K562 (cell line): ENCODE measurements around the gene RNF145. TPM values are rescaled to one million over a fixed set of nuclear protein-coding genes. Genes with fewer than 3 reads are reported as not detected.

Experiments used
- ATAC-seq: fragments of 200-7000 bp; cut with Tn5 transposase; 3 replicates; pipeline ENCODE4 v1.9.1; 2020; ENCODE audit warnings: moderate library complexity
- BruUV-seq: library from RNA; stranded (reverse); fragments of 400-500 nt; replicated peaks from 2 replicates; lab custom pipeline; 2021; lab: Mats Ljungman, UMichigan
- CTCF ChIA-PET: fragments of 300-600 bp; formaldehyde crosslinking; extraction: SDS; loops from one replicate; lab custom pipeline; 2021; ENCODE audit warnings: low intra/inter-chr PET ratio; lab: Yijun Ruan, JAX
- POLR2A ChIA-PET: fragments of 300-600, 350-650 bp; sonication (Branson Sonifier 250); formaldehyde crosslinking; extraction: SDS; loops from one replicate; lab custom pipeline; 2021; ENCODE audit warnings: antibody characterized with exemption, inconsistent platforms; lab: Yijun Ruan, JAX
- DNase-seq, 4 experiments: peaks; one replicate each; pipeline versions ENCODE4 v3.0.0 to v3.0.0-alpha.2; 2011 to 2018; ENCODE audit warnings: low spot score in 3 of 4, mixed read lengths in 3 of 4; ENCODE audit errors: extremely low read depth in 1 of 4
- FAIRE-seq: peaks from 2 replicates; lab custom pipeline; 2011; peaks lifted over from hg19 to GRCh38; lab: Jason Lieb, UNC
- H2AFZ ChIP-seq: 2 replicates; pipeline ENCODE4 v1.6.0; 2011; ENCODE audit warnings: low read depth, low read length, control low read depth, inconsistent platforms
- H3K27ac ChIP-seq: fragments of 200-600 bp; 3 replicates; pipeline ENCODE4 v1.8.0; 2011; ENCODE audit warnings: low read depth, mild to moderate bottlenecking, control low read depth, inconsistent platforms, low read length, moderate library complexity, mixed read lengths; ENCODE audit errors: extremely low read depth
- H3K27me3 ChIP-seq, 2 experiments: fragments of 300-600 bp in 1 of 2; 2 replicates in 1 of 2; 3 replicates in 1 of 2; pipeline versions ENCODE4 v1.6.0 to v1.8.0; 2011; ENCODE audit warnings: inconsistent platforms in 2 of 2, low read length in 2 of 2, mild to moderate bottlenecking in 1 of 2, mixed read lengths in 1 of 2, moderate library complexity in 1 of 2; ENCODE audit not compliant: control insufficient read depth in 2 of 2, insufficient read depth in 2 of 2
- H3K36me3 ChIP-seq: fragments of 300-600 bp; 3 replicates; pipeline ENCODE4 v1.8.0; 2011; ENCODE audit warnings: mild to moderate bottlenecking, low read length, inconsistent platforms; ENCODE audit not compliant: control insufficient read depth, insufficient read depth
- H3K4me1 ChIP-seq, 2 experiments: fragments of 200-600 bp in 1 of 2; replicated peaks in 1 of 2; 2 replicates in 1 of 2; 3 replicates in 1 of 2; pipeline versions ENCODE4 v1.5.1 to v1.8.0; 2011; ENCODE audit warnings: inconsistent platforms in 2 of 2, low read length in 2 of 2, mild to moderate bottlenecking in 1 of 2, mixed read lengths in 1 of 2, moderate library complexity in 1 of 2; ENCODE audit not compliant: control insufficient read depth in 2 of 2, insufficient read depth in 2 of 2
- H3K4me2 ChIP-seq: 2 replicates; pipeline ENCODE4 v1.6.1; 2011; ENCODE audit warnings: low read length, control low read depth, inconsistent platforms, mixed read lengths; ENCODE audit not compliant: insufficient read depth
- H3K4me3 ChIP-seq: fragments of 200-600 bp; sonication (generic), shearing (Covaris generic); 2 replicates; pipeline ENCODE4 v1.5.1; 2016; ENCODE audit warnings: control low read depth, inconsistent platforms
- H3K79me2 ChIP-seq: fragments of 200-600 bp; 3 replicates; pipeline ENCODE4 v1.8.0; 2011; ENCODE audit warnings: low read length, inconsistent platforms; ENCODE audit not compliant: control insufficient read depth, insufficient read depth
- H3K9ac ChIP-seq, 2 experiments: 2 replicates each; pipeline versions ENCODE4 v1.6.0 to v1.6.1; 2011; ENCODE audit warnings: low read depth in 2 of 2, low read length in 2 of 2, control low read depth in 1 of 2, inconsistent platforms in 1 of 2, mild to moderate bottlenecking in 1 of 2, mixed read lengths in 1 of 2; ENCODE audit not compliant: insufficient read depth in 1 of 2
- H3K9me1 ChIP-seq: one replicate; pipeline ENCODE4 v1.6.0; 2011; ENCODE audit warnings: inconsistent platforms, mild to moderate bottlenecking, low read length, moderate library complexity; ENCODE audit not compliant: control insufficient read depth, insufficient read depth
- H3K9me3 ChIP-seq: replicated peaks from 2 replicates; pipeline ENCODE4 v1.5.1; 2011; ENCODE audit warnings: low read depth, low read length, inconsistent platforms; ENCODE audit not compliant: control insufficient read depth, insufficient read depth
- H4K20me1 ChIP-seq: replicated peaks from 2 replicates; pipeline ENCODE4 v1.6.1; 2011; ENCODE audit warnings: low read length, inconsistent platforms, mixed read lengths; ENCODE audit not compliant: control insufficient read depth, insufficient read depth
- C11orf30 ChIP-seq: fragments of 450-650 bp; IDR thresholded peaks from 2 replicates; pipeline ENCODE4 v1.6.1; 2016; ENCODE audit warnings: low read depth, mild to moderate bottlenecking
- E2F8 ChIP-seq: fragments of 450-650 bp; IDR thresholded peaks from 2 replicates; pipeline ENCODE4 v1.7.1; 2018; ENCODE audit warnings: mild to moderate bottlenecking, low read depth; ENCODE audit not compliant: partially characterized antibody
- MAFF ChIP-seq: IDR thresholded peaks from 2 replicates; pipeline ENCODE4 v1.6.1; 2012; ENCODE audit warnings: low read length, improper control_type of control experiment
- MAFG ChIP-seq: fragments of 450-650 bp; conservative IDR thresholded peaks from 2 replicates; pipeline ENCODE4 v1.6.1; 2016; ENCODE audit warnings: missing genetic modification characterization, missing compliant biosample characterization
- MAX ChIP-seq: sonication (generic); formaldehyde crosslinking; IDR thresholded peaks from 2 replicates; pipeline ENCODE4 v1.9.0; 2022; ENCODE audit warnings: mild to moderate bottlenecking, missing genetic modification reagents
- SIN3B ChIP-seq: fragments of 450-650 bp; IDR thresholded peaks from 2 replicates; pipeline ENCODE4 v1.6.1; 2017; ENCODE audit warnings: low read depth, mild to moderate bottlenecking, moderate library complexity
- SMAD1 ChIP-seq: fragments of 150-350 bp; IDR thresholded peaks from 2 replicates; pipeline ENCODE4 v1.6.1; 2014; ENCODE audit warnings: low read length, low read depth; ENCODE audit not compliant: partially characterized antibody
- SRSF9 ChIP-seq: fragments of 200-400 bp; formaldehyde crosslinking; IDR thresholded peaks from 2 replicates; pipeline ENCODE4 v1.6.1; 2017; ENCODE audit warnings: low read depth, low read length, borderline replicate concordance
- TRIM25 ChIP-seq: fragments of 450-650 bp; IDR thresholded peaks from 2 replicates; pipeline ENCODE4 v1.7.0; 2016; ENCODE audit warnings: borderline replicate concordance
- USF1 ChIP-seq: sonication (generic); formaldehyde crosslinking; IDR thresholded peaks from 2 replicates; pipeline ENCODE4 v1.9.0; 2022; ENCODE audit warnings: mild to moderate bottlenecking, missing genetic modification reagents
- ZNF124 ChIP-seq: sonication (generic); formaldehyde crosslinking; IDR thresholded peaks from 2 replicates; pipeline ENCODE4 v1.8.1; 2022; ENCODE audit warnings: missing genetic modification reagents
- ZNF316 ChIP-seq: fragments of 450-650 bp; IDR thresholded peaks from 2 replicates; pipeline ENCODE4 v1.6.1; 2016
- ZNF324 ChIP-seq: fragments of 250-450 bp; sonication (Bioruptor Pico); IDR thresholded peaks from 2 replicates; pipeline ENCODE4 v1.4.0; 2020; ENCODE audit warnings: mild to moderate bottlenecking
- ZNF79 ChIP-seq: fragments of 250-450 bp; sonication (Bioruptor Pico); IDR thresholded peaks from 2 replicates; pipeline ENCODE4 v1.4.0; 2020; ENCODE audit warnings: low read depth, mild to moderate bottlenecking, moderate library complexity
- WGBS: fragments of 100-300 bp; shearing (Covaris generic); methylation state at CpG from one replicate; pipeline ENCODE4 v1.1.6; 2016; ENCODE audit warnings: low coverage, mixed read lengths; ENCODE audit not compliant: insufficient coverage; ENCODE audit errors: missing lambda C conversion rate; 5-methylcytosine and 5-hydroxymethylcytosine counted together
- in situ Hi-C: fragments of 300-500 bp; cut with MboI; formaldehyde crosslinking; loops from 4 replicates; pipeline ENCODE4 v1.15.0; 2018; ENCODE audit warnings: inconsistent platforms, mixed read lengths
- intact Hi-C: fragments of 100-400 bp; cut with micrococcal nuclease; formaldehyde crosslinking; loops from 2 replicates; pipeline ENCODE4 v1.14.2; 2022
- polyA plus RNA-seq, 8 experiments: library from polyadenylated mRNA; depleted of rRNA in 4 of 8; stranded (reverse) in 5 of 8; unstranded in 3 of 8; fragments of >200 nt; fragmentation: Nextera tagmentation in 2 of 8; fragmentation: Illumina TruSeq in 1 of 8; extraction: Ambion mirVana in 2 of 8; extraction: Trizol in 1 of 8; gene quantifications; 2 replicates each; pipeline versions ENCODE4 v1.2.1 to v1.2.3, GENCODE V29; 2011 to 2014; ENCODE audit warnings: inconsistent platforms in 1 of 8, missing spikeins in 1 of 8
- total RNA-seq, 7 experiments: library from RNA; depleted of rRNA in 6 of 7; stranded (reverse); fragments of >200 nt in 6 of 7; fragmentation: Illumina TruSeq in 2 of 7; extraction: Trizol in 2 of 7; gene quantifications; 2 replicates each; pipeline versions ENCODE4 v1.2.1 to v1.2.3, GENCODE V29; 2011 to 2021; ENCODE audit warnings: low replicate concordance in 1 of 7
- TF ChIP-seq, protein P1 (sequence below): fragments of 450-650 bp; formaldehyde crosslinking; IDR thresholded peaks from 2 replicates; pipeline ENCODE4 v1.4.0; 2020; ENCODE audit warnings: mild to moderate bottlenecking, moderate library complexity

RNF145 gene
- total and polyA plus RNA-seq, 9 of the 15 experiments (the other 6 are each of a cell fraction or from before 2014, with no cell fraction given): 13.6 to 40.7 (median 25.4) TPM

GRCh38 chr5:159132429-159133040 is 76.8 kb downstream of the RNF145 start:
- H3K4me3 ChIP-seq: no peak overlapping the region
- H2AFZ ChIP-seq: peak overlapping the region; percentile 64; the same call in 1 of the 2 replicates
- TF ChIP-seq, protein P1, sequence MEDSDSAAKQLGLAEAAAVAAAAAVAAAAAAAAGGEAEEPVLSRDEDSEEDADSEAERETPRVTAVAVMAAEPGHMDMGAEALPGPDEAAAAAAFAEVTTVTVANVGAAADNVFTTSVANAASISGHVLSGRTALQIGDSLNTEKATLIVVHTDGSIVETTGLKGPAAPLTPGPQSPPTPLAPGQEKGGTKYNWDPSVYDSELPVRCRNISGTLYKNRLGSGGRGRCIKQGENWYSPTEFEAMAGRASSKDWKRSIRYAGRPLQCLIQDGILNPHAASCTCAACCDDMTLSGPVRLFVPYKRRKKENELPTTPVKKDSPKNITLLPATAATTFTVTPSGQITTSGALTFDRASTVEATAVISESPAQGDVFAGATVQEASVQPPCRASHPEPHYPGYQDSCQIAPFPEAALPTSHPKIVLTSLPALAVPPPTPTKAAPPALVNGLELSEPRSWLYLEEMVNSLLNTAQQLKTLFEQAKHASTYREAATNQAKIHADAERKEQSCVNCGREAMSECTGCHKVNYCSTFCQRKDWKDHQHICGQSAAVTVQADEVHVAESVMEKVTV (CRISPR knock-in tag): no peak
- TF ChIP-seq ZNF79 (CRISPR knock-in tag): no peak
- no peak for TF ChIP-seq ZNF324 (CRISPR knock-in tag)
- TF ChIP-seq MAFG (tag): peak; percentile 54
- no peak for TF ChIP-seq ZNF124 (CRISPR knock-in tag)
- 0 out of 2 replicates have a peak, but pooled peaks have one; percentile 29 for TF ChIP-seq MAFF
- TF ChIP-seq SRSF9: no peak
- no peak for TF ChIP-seq E2F8
- no peak for TF ChIP-seq SIN3B
- no peak for TF ChIP-seq MAX (CRISPR knock-in tag)
- TF ChIP-seq TRIM25: no peak
- peak; percentile 83 for TF ChIP-seq ZNF316
- no peak for TF ChIP-seq USF1 (CRISPR knock-in tag)
- no peak for TF ChIP-seq SMAD1
- peak; percentile 75 for TF ChIP-seq C11orf30

More at GRCh38 chr5:159132429-159133040, 76.8 kb downstream of the RNF145 start:
- H3K79me2 ChIP-seq: no peaks in the 10 kb centered on the region
- H3K9me3 ChIP-seq: no peaks in the 10 kb centered on the region
- intact Hi-C loops (loop anchor here (1.0 to 2.0 kb wide), 4 partner anchors 26 to 1057 kb away; no protein-coding TSS in a partner anchor), in situ Hi-C loops (loop anchor here (10.0 kb wide), 1 partner anchor 958 kb away; no protein-coding TSS in a partner anchor)
- no peaks in the 10 kb centered on the region for H4K20me1 ChIP-seq
- H3K9ac ChIP-seq: no peak overlapping the region
- POLR2A ChIA-PET: interaction anchor here (1.0 to 1.1 kb wide), 2 partner anchors 12 to 13 kb away, joined by 3 to 5 read pairs; no protein-coding TSS in a partner anchor
- H3K4me1 ChIP-seq: peaks cover 0 to 6% of the 10 kb centered on the region in 2 experiments; a peak in 3 of 5 replicates
- peaks cover 0 to 8% of the 10 kb centered on the region in 2 experiments; a peak in 4 of 5 replicates for H3K27me3 ChIP-seq
- no peak for DNase-seq
- CTCF ChIA-PET: interaction anchor here (0.6 to 1.6 kb wide), 2 partner anchors 437 to 1059 kb away, joined by 3 to 17 read pairs; no protein-coding TSS in a partner anchor
- H3K4me2 ChIP-seq: no peak overlapping the region
- H3K36me3 ChIP-seq: no peaks in the 10 kb centered on the region
- no peak for ATAC-seq
- WGBS: 35% methylated on average over 5 of the region's 5 CpGs
- H3K9me1 ChIP-seq: no peaks in the 10 kb centered on the region
- no TSS peak for BruUV-seq
- no peak for FAIRE-seq
- no peak overlapping the region for H3K27ac ChIP-seq
